HepG2 (cell line): ENCODE results near the gene NUDT22. TPM values are rescaled to one million over a fixed set of nuclear protein-coding genes. Genes with fewer than 3 reads are reported as not detected.

Experiments used
- ATAC-seq: fragments of 200-7000 bp; cut with Tn5 transposase; 3 replicates; pipeline ENCODE4 v1.9.1; 2020; ENCODE audit warnings: mild to moderate bottlenecking, moderate library complexity
- BruUV-seq: library from RNA; stranded (reverse); fragments of 400-500 nt; replicated peaks from 2 replicates; lab custom pipeline; 2021; lab: Mats Ljungman, UMichigan
- CTCF ChIA-PET: fragments of 300-600 bp; formaldehyde crosslinking; extraction: SDS; loops from one replicate; lab custom pipeline; 2021; ENCODE audit warnings: low total read pairs, inconsistent platforms, low intra/inter-chr PET ratio; lab: Yijun Ruan, JAX
- POLR2A ChIA-PET: fragments of 350-600 bp; sonication (Branson Sonifier 250); formaldehyde crosslinking; loops from one replicate; lab custom pipeline; 2020; ENCODE audit warnings: antibody characterized with exemption, inconsistent platforms; lab: Yijun Ruan, JAX
- DNase-seq: peaks from one replicate; pipeline ENCODE4 v3.0.0-alpha.2; 2015; ENCODE audit warnings: low spot score
- FAIRE-seq: peaks from 3 replicates; lab custom pipeline; 2011; peaks lifted over from hg19 to GRCh38; lab: Jason Lieb, UNC
- H2AFZ ChIP-seq: one replicate; pipeline ENCODE4 v1.6.1; 2011; ENCODE audit warnings: low read length, inconsistent platforms
- H3K27ac ChIP-seq: fragments of 300-600 bp; 3 replicates; pipeline ENCODE4 v1.8.0; 2011; ENCODE audit warnings: mixed run types, mild to moderate bottlenecking, mixed read lengths, low read length, inconsistent platforms; ENCODE audit not compliant: insufficient read depth; ENCODE audit errors: extremely low read length
- H3K27me3 ChIP-seq, 2 experiments: fragments of 200-600 bp in 1 of 2; 2 replicates in 1 of 2; 3 replicates in 1 of 2; pipeline versions ENCODE4 v1.6.0 to v1.8.0; 2011; ENCODE audit warnings: low read length in 2 of 2, mild to moderate bottlenecking in 2 of 2, moderate library complexity in 2 of 2, inconsistent platforms in 1 of 2; ENCODE audit not compliant: insufficient read depth in 2 of 2, control insufficient read depth in 1 of 2
- H3K36me3 ChIP-seq, 2 experiments: fragments of 200-600 bp in 1 of 2; replicated peaks in 1 of 2; 2 replicates in 1 of 2; 3 replicates in 1 of 2; pipeline versions ENCODE4 v1.5.1 to v1.8.0; 2011; ENCODE audit warnings: low read length in 2 of 2, inconsistent platforms in 1 of 2; ENCODE audit not compliant: insufficient read depth in 2 of 2, control insufficient read depth in 1 of 2
- H3K4me1 ChIP-seq: 2 replicates; pipeline ENCODE4 v1.5.1; 2012; ENCODE audit warnings: low read length, inconsistent platforms; ENCODE audit not compliant: insufficient read depth
- H3K4me2 ChIP-seq: 2 replicates; pipeline ENCODE4 v1.6.0; 2011; ENCODE audit warnings: low read depth, low read length, inconsistent platforms
- H3K4me3 ChIP-seq, 3 experiments: fragments of 200-600 bp in 1 of 3; sonication (generic), shearing (Covaris generic) in 1 of 3; replicated peaks in 1 of 3; 2 replicates each; pipeline ENCODE4 v1.5.1; 2011 to 2016; ENCODE audit warnings: low read length in 3 of 3, inconsistent platforms in 2 of 3, low read depth in 2 of 3, mild to moderate bottlenecking in 2 of 3, control low read depth in 1 of 3, mixed read lengths in 1 of 3; ENCODE audit not compliant: insufficient read depth in 1 of 3
- H3K79me2 ChIP-seq: one replicate; pipeline ENCODE4 v1.6.1; 2011; ENCODE audit warnings: low read length, inconsistent platforms; ENCODE audit not compliant: insufficient read depth
- H3K9ac ChIP-seq: 2 replicates; pipeline ENCODE4 v1.6.0; 2011; ENCODE audit warnings: mild to moderate bottlenecking, low read depth, low read length, inconsistent platforms; ENCODE audit not compliant: insufficient read depth
- H3K9me3 ChIP-seq: 2 replicates; pipeline ENCODE4 v1.5.1; 2012; ENCODE audit warnings: mild to moderate bottlenecking, low read length
- H4K20me1 ChIP-seq: 2 replicates; pipeline ENCODE4 v1.6.0; 2011; ENCODE audit warnings: inconsistent platforms, mild to moderate bottlenecking, low read length, moderate library complexity; ENCODE audit not compliant: insufficient read depth
- GMEB2 ChIP-seq: IDR thresholded peaks from 2 replicates; pipeline ENCODE4 v1.6.1; 2016; ENCODE audit warnings: missing biosample characterization, missing genetic modification reagents, low read depth
- KMT2B ChIP-seq: IDR thresholded peaks from 2 replicates; pipeline ENCODE4 v1.6.1; 2016; ENCODE audit warnings: missing genetic modification reagents, missing compliant biosample characterization
- SP140L ChIP-seq: sonication (generic); formaldehyde crosslinking; IDR thresholded peaks from 2 replicates; pipeline ENCODE4 v1.4.0; 2020; ENCODE audit warnings: missing genetic modification reagents, borderline replicate concordance
- ZFYVE20 ChIP-seq: sonication (generic); formaldehyde crosslinking; IDR thresholded peaks from 2 replicates; pipeline ENCODE4 v1.8.0; 2023; ENCODE audit warnings: low read depth, mild to moderate bottlenecking, moderate library complexity, missing genetic modification reagents, borderline replicate concordance
- ZNF225 ChIP-seq: sonication (generic); formaldehyde crosslinking; IDR thresholded peaks from 2 replicates; pipeline ENCODE4 v1.4.0; 2020; ENCODE audit warnings: mild to moderate bottlenecking, missing genetic modification reagents
- ZNF275 ChIP-seq: sonication (generic); formaldehyde crosslinking; IDR thresholded peaks from 2 replicates; pipeline ENCODE4 v1.8.0; 2022; ENCODE audit warnings: missing genetic modification reagents, mild to moderate bottlenecking, inconsistent platforms, borderline replicate concordance
- ZNF496 ChIP-seq: sonication (generic); formaldehyde crosslinking; IDR thresholded peaks from 2 replicates; pipeline ENCODE4 v1.8.1; 2023; ENCODE audit warnings: mild to moderate bottlenecking, moderate library complexity, missing genetic modification reagents; ENCODE audit not compliant: insufficient replicate concordance
- ZNF615 ChIP-seq: sonication (generic); formaldehyde crosslinking; IDR thresholded peaks from 2 replicates; pipeline ENCODE4 v1.5.0; 2020; ENCODE audit warnings: mild to moderate bottlenecking, missing genetic modification reagents, borderline replicate concordance
- ZNF747 ChIP-seq: sonication (generic); formaldehyde crosslinking; IDR thresholded peaks from 2 replicates; pipeline ENCODE4 v1.8.1; 2023; ENCODE audit warnings: missing genetic modification reagents, mild to moderate bottlenecking, borderline replicate concordance
- WGBS: methylation state at CpG from one replicate; pipeline ENCODE4 v1.1.6; 2017; ENCODE audit warnings: low lambda C conversion rate; 5-methylcytosine and 5-hydroxymethylcytosine counted together
- in situ Hi-C: cut with HindIII; loops from 2 replicates; pipeline ENCODE4 v1.10.0; 2017; ENCODE audit warnings: low pct_unique_long_range_greater_than_20kb; ENCODE audit not compliant: extremely low pct_ligation_motif_present
- intact Hi-C: fragments of 100-400 bp; cut with micrococcal nuclease; formaldehyde crosslinking; loops from one replicate; pipeline ENCODE4 v1.10.0; 2022; ENCODE audit not compliant: unreplicated experiment
- polyA plus RNA-seq, 8 experiments: library from polyadenylated mRNA; depleted of rRNA in 3 of 8; stranded (reverse) in 7 of 8; unstranded in 1 of 8; fragments of >200 nt; fragmentation: Illumina TruSeq in 4 of 8; extraction: Trizol in 4 of 8; gene quantifications; 2 replicates each; pipeline versions ENCODE4 v1.2.1 to v1.2.3, GENCODE V29; 2011 to 2016; ENCODE audit warnings: low read depth in 4 of 8, missing spikeins in 1 of 8, mixed read lengths in 1 of 8; ENCODE audit not compliant: insufficient read depth in 1 of 8
- total RNA-seq, 5 experiments: library from RNA; depleted of rRNA; stranded (reverse); fragments of >200 nt; fragmentation: Illumina TruSeq; extraction: Trizol; gene quantifications; 2 replicates each; pipeline ENCODE4 v1.2.3, GENCODE V29; 2016; ENCODE audit warnings: low read depth in 1 of 5

Gene NUDT22
- total and polyA plus RNA-seq, 2 of the 13 experiments (the other 11 are each of a cell fraction or from before 2014, with no cell fraction given), result 33.5 to 39.8 TPM

GRCh38 chr11:64192434-64192833 is 33.6 kb upstream of the NUDT22 start (continued):
- TF ChIP-seq GMEB2 (CRISPR knock-in tag) (no peak), KMT2B (CRISPR knock-in tag) (no peak)

GRCh38 chr11:64196626-64197025 is 29.4 kb upstream of the NUDT22 start:
- Histone ChIP-seq H3K27ac (no peak overlapping the region), H3K79me2 (peaks cover 14% of the 10 kb centered on the region), H3K4me2 (no peak overlapping the region), H2AFZ (no peak overlapping the region), H3K9ac (no peak overlapping the region), H3K4me3 (no peak overlapping the region), H4K20me1 (no peaks in the 10 kb centered on the region), H3K36me3 (peaks cover 51 to 85% of the 10 kb centered on the region in 2 experiments), H3K9me3 (no peaks in the 10 kb centered on the region), H3K27me3 (no peaks in the 10 kb centered on the region), H3K4me1 (no peaks in the 10 kb centered on the region)
- ChIA-PET CTCF (no interaction called here), POLR2A (interaction anchor here (1.5 kb wide), 1 partner anchor 11 kb away, joined by 6 read pairs; the partner anchor contains the start of gene STIP1)
- FAIRE-seq, result no peak
- WGBS, result 95% methylated on average over 9 of the region's 9 CpGs
- no peak for DNase-seq
- intact Hi-C loops (no loop called here), in situ Hi-C loops (no loop called here)
- TF ChIP-seq ZNF225 (CRISPR knock-in tag) (no peak), SP140L (CRISPR knock-in tag) (no peak), ZNF275 (no peak), ZNF747 (no peak), ZFYVE20 (CRISPR knock-in tag) (no peak), ZNF496 (CRISPR knock-in tag) (no peak), ZNF615 (CRISPR knock-in tag) (no peak)
- BruUV-seq, result no TSS peak
- no peak for ATAC-seq
